Pancreas (tissue), 10 donors: ENCODE measurements around the gene TSPAN14. TPM values are rescaled to one million over a fixed set of nuclear protein-coding genes. Genes with fewer than 3 reads are reported as not detected.

Source experiments
- ATAC-seq, 4 donors: fragments of 200-7000 bp; cut with Tn5 transposase; one replicate each; pipeline versions ENCODE4 v1.8.0 to v1.9.1; 2020; ENCODE audit warnings: mild to moderate bottlenecking in 4 of 4, moderate library complexity in 4 of 4
- DNase-seq, 6 donors: peaks; one replicate each; pipeline ENCODE4 v3.0.0-alpha.2; 2020
- FAIRE-seq: peaks from 2 replicates; lab custom pipeline; 2012; peaks lifted over from hg19 to GRCh38; lab: Jason Lieb, UNC
- H3K27ac ChIP-seq, 4 donors: fragments of 200-600 bp; sonication (generic); 1 replicate in 3 of 4; 2 replicates in 1 of 4; pipeline versions ENCODE4 v1.5.0 to v1.8.0; 2020
- H3K27me3 ChIP-seq, 4 donors: fragments of 200-600 bp; one replicate each; pipeline ENCODE4 v1.8.0; 2021
- H3K36me3 ChIP-seq, 3 donors: fragments of 200-600 bp; sonication (generic) in 1 of 3; one replicate each; pipeline versions ENCODE4 v1.5.0 to v1.8.0; 2020 to 2021
- H3K4me1 ChIP-seq, 3 donors: fragments of 200-600 bp; one replicate each; pipeline ENCODE4 v1.8.0; 2021
- H3K4me3 ChIP-seq, 4 donors: fragments of 200-600 bp; sonication (generic) in 2 of 4; one replicate each; pipeline versions ENCODE4 v1.5.0 to v1.8.0; 2020 to 2021
- H3K9me3 ChIP-seq, 4 donors: fragments of 200-600 bp; one replicate each; pipeline ENCODE4 v1.8.0; 2021
- CTCF ChIP-seq, 4 donors: fragments of 200-600 bp; sonication (generic) in 3 of 4; IDR thresholded peaks; one replicate each; pipeline versions ENCODE4 v1.5.0 to v1.8.0; 2021; ENCODE audit warnings: antibody characterized with exemption in 4 of 4
- WGBS, 2 donors: extraction: QIAGEN DNeasy Blood & Tissue Kit; methylation state at CpG; one replicate each; pipeline ENCODE4 v1.1.7; 2013; 5-methylcytosine and 5-hydroxymethylcytosine counted together
- intact Hi-C, 3 donors: fragments of 100-400 bp; cut with DNase I; formaldehyde crosslinking; loops; one replicate each; pipeline versions ENCODE4 v1.11.1 to v1.14.2; 2022
- polyA plus RNA-seq, 2 donors: library from polyadenylated mRNA; stranded (reverse); fragments of 200-250 nt; gene quantifications; one replicate each; pipeline ENCODE4 v1.2.3, GENCODE V29; 2013
- total RNA-seq, 6 donors: library from RNA; stranded (reverse); fragmentation: NEBNext Ultra II Directional in 4 of 6; extraction: Animal tissue kit (Norgen Biotek cat#: 25700) in 4 of 6; gene quantifications; one replicate each; pipeline versions ENCODE4 v1.2.1 to v1.2.4, GENCODE V29; 2021 to 2023
- donor health status: healthy with polysubstance abuse.
- donor health status: DM: no; HTN: no; CAD: no; lungs with moderate emphysema.
- donor health status: DM: no; HTN: no; CAD: no.
- donor health status: control.
- donor health status: control.
- donor health status: Bipolar disorder and iron deficiency.
- donor health status: DM: yes; HTN: yes; CAD: no.
- donor health status: DM: no; HTN: no; CAD: no.
- donor health status: DM: no; HTN: no; CAD: no.
- donor health status: DM: yes; HTN: yes; CAD: no.

The TSPAN14 gene
- total and polyA plus RNA-seq, 8 donors, result 10.6 to 61.9 (median 23.2) TPM

- no peak overlapping the region for H3K4me3 ChIP-seq
- H3K4me1 ChIP-seq, result no peaks in the 10 kb centered on the region
- no peaks in the 10 kb centered on the region for H3K27me3 ChIP-seq
- TF ChIP-seq CTCF (IDR thresholded peaks at IDR 0.05), result no peak
- H3K27ac ChIP-seq, result no peak overlapping the region
- 75 to 78% methylated on average over 3 of the region's 3 CpGs for WGBS, 2 donors
- DNase-seq (no peak), ATAC-seq (no peak), FAIRE-seq (no peak)
- H3K9me3 ChIP-seq, result no peaks in the 10 kb centered on the region
- intact Hi-C loops, result loop anchor here in 1 of 3 donors (10.0 kb wide), 1 partner anchor 62 kb away; no protein-coding TSS in a partner anchor
- no peaks in the 10 kb centered on the region for H3K36me3 ChIP-seq
Observed at GRCh38 chr10:80442879-80443278, 11.2 kb upstream of the TSPAN14 start.

GRCh38 chr10:80443531-80443974 is 10.6 kb upstream of the TSPAN14 start:
- intact Hi-C loops, result loop anchor here in 1 of 3 donors (10.0 kb wide), 1 partner anchor 61 kb away; no protein-coding TSS in a partner anchor
- Histone ChIP-seq H3K9me3 (no peaks in the 10 kb centered on the region), H3K4me1 (no peaks in the 10 kb centered on the region), H3K4me3 (no peak overlapping the region), H3K27ac (no peak overlapping the region), H3K27me3 (no peaks in the 10 kb centered on the region), H3K36me3 (no peaks in the 10 kb centered on the region)
- no peak for FAIRE-seq
- WGBS, 2 donors, result 42 to 49% methylated on average over 6 of the region's 6 CpGs
- DNase-seq, result peak in 1 of 6 donors; percentile 34
- TF ChIP-seq CTCF (IDR thresholded peaks at IDR 0.05), result no peak
- peak; percentile 46 to 77 (median 73) for ATAC-seq

DNA sequence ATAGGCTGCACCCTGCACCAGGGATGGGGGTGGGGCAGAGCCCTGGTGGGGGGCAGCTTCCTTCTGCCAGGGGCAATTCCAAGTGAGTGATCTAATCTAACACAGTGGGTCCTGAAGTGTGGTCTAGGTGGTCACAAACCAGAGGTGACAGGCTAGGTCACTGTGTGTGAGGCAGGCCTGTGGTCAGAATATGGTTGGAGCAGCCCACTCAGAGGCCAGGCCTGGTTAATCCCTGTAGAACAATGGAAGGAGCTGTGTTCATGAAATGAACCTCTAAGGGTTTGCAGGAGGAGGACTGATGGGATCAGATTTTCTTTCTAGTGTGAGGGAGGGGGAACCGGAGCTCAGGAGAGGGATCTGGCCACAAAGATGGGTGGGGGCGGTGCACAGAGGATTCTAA is 10.0 kb upstream of the TSPAN14 start:
- Histone ChIP-seq H3K27me3 (no peaks in the 10 kb centered on the region), H3K27ac (no peak overlapping the region), H3K36me3 (no peaks in the 10 kb centered on the region), H3K4me1 (no peaks in the 10 kb centered on the region), H3K4me3 (no peak overlapping the region), H3K9me3 (no peaks in the 10 kb centered on the region)
- TF ChIP-seq CTCF (IDR thresholded peaks at IDR 0.05), result no peak
- ATAC-seq, result no peak
- intact Hi-C loops, result loop anchor here in 1 of 3 donors (10.0 kb wide), 1 partner anchor 61 kb away; no protein-coding TSS in a partner anchor
- FAIRE-seq, result no peak
- WGBS, 2 donors, result 57 to 76% methylated on average over 2 of the region's 2 CpGs
- DNase-seq, result no peak

GRCh38 chr10:80444646-80445319 is 9.3 kb upstream of the TSPAN14 start:
- WGBS, 2 donors, result 19 to 20% methylated on average over 11 of the region's 11 CpGs
- H3K36me3 ChIP-seq, result no peaks in the 10 kb centered on the region
- no peaks in the 10 kb centered on the region for H3K9me3 ChIP-seq
- H3K4me3 ChIP-seq, result no peak overlapping the region
- FAIRE-seq (no peak), DNase-seq (peak; percentile 55 to 76 (median 68)), ATAC-seq (peak; percentile 93 to 98 (median 97))
- no peaks in the 10 kb centered on the region for H3K27me3 ChIP-seq
- no peaks in the 10 kb centered on the region for H3K4me1 ChIP-seq
- peak; percentile 37 to 78 (median 62) for TF ChIP-seq CTCF (IDR thresholded peaks at IDR 0.05)
- intact Hi-C loops, result loop anchor here (5.0 to 10.0 kb wide), 3 partner anchors 58 to 63 kb away; no protein-coding TSS in a partner anchor
- H3K27ac ChIP-seq, result no peak overlapping the region
